CD4-positive, alpha-beta T cell treated with Interleukin-15 for 1 hour (primary cell): ENCODE measurements around the gene PRADC1.

Experiments used
- DNase-seq: peaks from one replicate; pipeline ENCODE4 v3.0.0-alpha.2; 2020

Gene PRADC1

DNA sequence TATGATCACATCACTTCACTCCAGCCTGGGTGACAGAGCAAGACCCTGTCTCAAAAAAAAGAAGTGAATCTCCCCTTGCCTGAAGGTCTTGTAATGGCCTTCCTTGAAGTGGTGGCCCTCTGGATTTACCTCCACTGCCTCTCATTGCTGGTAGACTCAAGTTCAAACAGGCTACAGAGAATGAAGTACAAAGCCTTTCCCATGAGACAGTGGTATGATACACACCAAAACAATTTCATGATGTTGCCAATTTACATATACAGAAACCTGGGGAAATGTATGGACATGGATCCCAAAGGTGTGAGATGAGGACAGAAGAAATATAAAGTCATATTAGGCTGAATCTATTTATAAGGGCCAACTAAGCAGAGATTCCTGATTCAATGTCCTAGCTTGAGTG is 35.5 kb downstream of the PRADC1 start:
- no peak for DNase-seq

DNA sequence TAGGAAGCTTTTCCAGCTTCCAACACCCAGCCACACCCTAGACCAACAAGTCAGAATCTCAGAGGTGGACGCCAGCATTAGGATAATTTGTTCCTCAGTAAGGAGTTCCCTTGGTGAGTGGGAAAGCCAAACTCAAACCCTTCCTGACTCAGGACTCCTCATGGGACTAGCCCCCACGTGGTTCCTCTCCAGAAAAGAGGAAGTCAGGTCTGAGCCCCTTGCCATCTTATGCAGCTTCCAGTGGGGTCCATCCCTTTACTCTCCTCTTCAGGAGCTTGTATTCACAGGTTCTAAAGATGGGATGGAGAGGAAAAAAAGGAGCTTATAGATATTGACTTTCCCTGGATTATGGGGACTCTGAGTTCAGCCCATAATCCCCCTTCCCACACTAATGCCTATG is 45.5 kb downstream of the PRADC1 start:
- no peak for DNase-seq

DNA sequence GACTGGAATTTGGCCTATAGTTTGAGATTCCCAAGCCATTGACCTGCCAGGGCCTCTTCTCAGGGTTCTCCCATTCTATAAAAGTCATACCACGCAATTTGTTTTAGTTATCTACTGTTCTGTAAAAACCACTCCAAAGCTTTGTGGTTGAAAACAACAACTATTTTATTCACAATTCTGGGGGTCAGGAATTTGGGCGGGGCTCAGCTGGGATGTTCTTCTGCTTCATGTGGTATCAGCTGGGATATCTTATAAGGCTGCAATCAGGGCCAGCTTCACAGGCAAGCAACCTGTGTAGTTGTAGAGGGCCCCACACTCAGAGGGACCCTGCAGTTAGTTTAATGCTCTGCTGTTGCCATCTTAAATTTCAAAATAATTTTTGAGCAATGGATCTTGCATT is 47.1 kb downstream of the PRADC1 start:
- DNase-seq, result no peak
